Glutamatergic neuron (in vitro differentiated cells): ENCODE data around the gene OR2AJ1. TPM values are rescaled to one million over a fixed set of nuclear protein-coding genes. Genes with fewer than 3 reads are reported as not detected.
"Not testable (repeated sequence)": the region's sequence is repeated elsewhere in the genome, so short reads cannot be mapped to it uniquely, and the experiment has no call there.

ENCODE experiments used
- DNase-seq: peaks from one replicate; pipeline ENCODE4 v3.0.0; 2022
- H3K27ac Mint-ChIP-seq: one replicate; pipeline ENCODE4 v1.8.0; 2020; ENCODE audit warnings: mild to moderate bottlenecking, mixed read lengths, inconsistent platforms; ENCODE audit not compliant: unreplicated experiment
- H3K27me3 Mint-ChIP-seq: one replicate; pipeline ENCODE4 v1.8.0; 2020; ENCODE audit warnings: mild to moderate bottlenecking, moderate library complexity, mixed read lengths, inconsistent platforms; ENCODE audit not compliant: unreplicated experiment
- H3K36me3 Mint-ChIP-seq: one replicate; pipeline ENCODE4 v1.8.0; 2020; ENCODE audit warnings: mild to moderate bottlenecking, mixed read lengths, inconsistent platforms; ENCODE audit not compliant: unreplicated experiment
- H3K4me1 Mint-ChIP-seq: one replicate; pipeline ENCODE4 v1.8.0; 2020; ENCODE audit warnings: mild to moderate bottlenecking, low read depth, mixed read lengths, inconsistent platforms; ENCODE audit not compliant: unreplicated experiment
- H3K4me3 Mint-ChIP-seq: one replicate; pipeline ENCODE4 v1.8.0; 2020; ENCODE audit warnings: mild to moderate bottlenecking, mixed read lengths, inconsistent platforms; ENCODE audit not compliant: unreplicated experiment
- H3K9me3 Mint-ChIP-seq: one replicate; pipeline ENCODE4 v1.8.0; 2020; ENCODE audit warnings: mild to moderate bottlenecking, moderate library complexity, mixed read lengths, inconsistent platforms; ENCODE audit not compliant: unreplicated experiment
- total RNA-seq: library from RNA; stranded (reverse); fragmentation: NEBNext Ultra II Directional; extraction: Animal tissue kit (Norgen Biotek cat#: 25700); gene quantifications from one replicate; pipeline ENCODE4 v1.2.1, GENCODE V29; 2021; ENCODE audit not compliant: unreplicated experiment
- TF ChIP-seq, protein P1 (sequence below): fragments of 200-600 bp; sonication (generic); IDR thresholded peaks from one replicate; pipeline ENCODE4 v1.5.0; 2021; ENCODE audit not compliant: partially characterized antibody, unreplicated experiment

The OR2AJ1 gene
- total RNA-seq, 1 donor from 2014 or later = not detected

DNA sequence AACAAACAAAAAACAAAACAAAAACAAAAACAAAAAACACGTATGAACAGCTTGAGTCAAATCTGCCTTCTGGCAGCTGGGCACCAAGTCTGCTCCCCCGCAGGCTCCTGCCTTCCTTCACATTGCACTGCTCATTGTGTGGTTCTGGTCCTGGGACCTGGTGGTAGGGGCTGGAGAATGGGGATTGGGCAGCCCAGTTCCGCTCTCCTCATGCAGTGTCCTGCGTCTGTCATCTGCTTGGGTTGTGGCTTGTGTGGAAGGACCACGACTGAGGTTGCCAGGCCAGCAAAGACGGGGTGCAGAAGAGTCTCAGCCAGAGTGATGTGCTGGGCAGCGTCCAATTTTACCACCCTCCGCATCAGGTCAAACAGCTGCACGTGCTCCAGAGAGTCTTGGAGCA is 11.1 kb downstream of the OR2AJ1 start:
- H3K9me3 Mint-ChIP-seq = peaks cover 7% of the 10 kb centered on the region

DNA sequence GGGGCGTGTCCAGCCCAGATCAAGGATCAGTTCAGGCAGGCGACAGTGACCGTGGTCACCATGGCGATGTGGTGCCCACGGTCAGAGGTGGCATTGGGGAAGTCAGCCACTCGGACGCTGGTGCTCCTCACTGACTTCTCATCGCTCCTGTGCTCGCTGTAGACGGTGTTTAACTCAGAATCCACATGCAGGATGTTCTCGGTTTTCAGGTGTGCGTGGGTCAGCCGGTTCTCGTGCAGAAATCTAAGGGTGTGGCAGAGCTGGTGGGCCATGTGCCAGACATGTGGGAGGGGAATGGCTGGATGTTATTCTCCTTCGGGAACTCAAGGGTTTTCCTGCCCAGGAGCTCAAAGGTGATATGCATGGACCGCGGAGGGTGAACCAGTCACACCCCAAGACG is 11.7 kb downstream of the OR2AJ1 start:
- no peaks in the 10 kb centered on the region for H3K4me1 Mint-ChIP-seq
- TF ChIP-seq, protein P1, sequence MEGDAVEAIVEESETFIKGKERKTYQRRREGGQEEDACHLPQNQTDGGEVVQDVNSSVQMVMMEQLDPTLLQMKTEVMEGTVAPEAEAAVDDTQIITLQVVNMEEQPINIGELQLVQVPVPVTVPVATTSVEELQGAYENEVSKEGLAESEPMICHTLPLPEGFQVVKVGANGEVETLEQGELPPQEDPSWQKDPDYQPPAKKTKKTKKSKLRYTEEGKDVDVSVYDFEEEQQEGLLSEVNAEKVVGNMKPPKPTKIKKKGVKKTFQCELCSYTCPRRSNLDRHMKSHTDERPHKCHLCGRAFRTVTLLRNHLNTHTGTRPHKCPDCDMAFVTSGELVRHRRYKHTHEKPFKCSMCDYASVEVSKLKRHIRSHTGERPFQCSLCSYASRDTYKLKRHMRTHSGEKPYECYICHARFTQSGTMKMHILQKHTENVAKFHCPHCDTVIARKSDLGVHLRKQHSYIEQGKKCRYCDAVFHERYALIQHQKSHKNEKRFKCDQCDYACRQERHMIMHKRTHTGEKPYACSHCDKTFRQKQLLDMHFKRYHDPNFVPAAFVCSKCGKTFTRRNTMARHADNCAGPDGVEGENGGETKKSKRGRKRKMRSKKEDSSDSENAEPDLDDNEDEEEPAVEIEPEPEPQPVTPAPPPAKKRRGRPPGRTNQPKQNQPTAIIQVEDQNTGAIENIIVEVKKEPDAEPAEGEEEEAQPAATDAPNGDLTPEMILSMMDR = no peak
- peaks cover 7% of the 10 kb centered on the region for H3K9me3 Mint-ChIP-seq
- peaks cover 6% of the 10 kb centered on the region for H3K36me3 Mint-ChIP-seq
- no peaks in the 10 kb centered on the region for H3K27me3 Mint-ChIP-seq
- no peak overlapping the region for H3K27ac Mint-ChIP-seq
- H3K4me3 Mint-ChIP-seq = no peak overlapping the region
- no peak for DNase-seq

More for the DNA sequence above, 11.1 kb downstream of the OR2AJ1 start:
- H3K4me1 Mint-ChIP-seq = no peaks in the 10 kb centered on the region
- peaks cover 6% of the 10 kb centered on the region for H3K36me3 Mint-ChIP-seq
- DNase-seq = no peak
- H3K27me3 Mint-ChIP-seq = no peaks in the 10 kb centered on the region
- H3K27ac Mint-ChIP-seq = no peak overlapping the region
- TF ChIP-seq, protein P1 = no peak
- H3K4me3 Mint-ChIP-seq = no peak overlapping the region

DNA sequence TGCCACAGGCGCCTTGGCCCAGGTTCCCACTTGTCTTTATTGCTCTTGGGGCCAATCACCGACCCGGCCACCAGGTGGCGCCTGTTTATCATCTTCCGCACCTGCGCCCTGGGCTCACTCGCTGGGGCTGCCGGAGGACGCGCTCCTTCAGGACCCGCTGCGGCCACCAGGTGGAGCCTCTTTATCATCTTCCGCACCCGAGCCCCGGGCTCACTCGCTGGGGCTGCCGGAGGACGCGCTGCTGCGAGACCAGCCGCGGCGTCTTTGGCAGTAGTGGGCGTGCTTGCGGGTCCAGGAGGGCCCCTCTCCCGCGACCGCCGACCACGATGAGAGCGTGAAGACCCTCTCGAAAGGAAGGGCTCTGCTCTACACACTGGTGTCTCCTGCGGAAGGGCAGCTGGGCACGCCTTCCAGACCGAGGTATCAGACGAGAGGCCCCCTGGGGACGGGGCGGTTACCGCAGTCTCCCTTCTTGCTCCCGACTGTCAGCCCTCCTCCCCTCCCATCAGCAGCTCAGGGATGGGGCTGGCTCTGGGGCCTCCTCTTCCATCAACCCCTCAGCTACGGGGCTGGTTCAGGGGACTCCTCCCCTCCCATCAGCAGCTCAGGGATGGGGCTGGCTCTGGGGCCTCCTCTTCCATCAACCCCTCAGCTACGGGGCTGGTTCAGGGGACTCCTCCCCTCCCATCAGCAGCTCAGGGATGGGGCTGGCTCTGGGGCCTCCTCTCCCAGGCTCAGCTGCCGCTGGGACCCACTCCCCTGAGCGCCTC is 12.5 kb downstream of the OR2AJ1 start:
- TF ChIP-seq, protein P1 = peak; percentile 99
- H3K27me3 Mint-ChIP-seq, H3K9me3 Mint-ChIP-seq, H3K4me1 Mint-ChIP-seq, H3K36me3 Mint-ChIP-seq: not testable (repeated sequence)
- Mint-ChIP-seq H3K4me3 (peak overlapping the region; percentile 86), H3K27ac (peak overlapping the region; percentile 90)
- DNase-seq = peak; percentile 97

DNA sequence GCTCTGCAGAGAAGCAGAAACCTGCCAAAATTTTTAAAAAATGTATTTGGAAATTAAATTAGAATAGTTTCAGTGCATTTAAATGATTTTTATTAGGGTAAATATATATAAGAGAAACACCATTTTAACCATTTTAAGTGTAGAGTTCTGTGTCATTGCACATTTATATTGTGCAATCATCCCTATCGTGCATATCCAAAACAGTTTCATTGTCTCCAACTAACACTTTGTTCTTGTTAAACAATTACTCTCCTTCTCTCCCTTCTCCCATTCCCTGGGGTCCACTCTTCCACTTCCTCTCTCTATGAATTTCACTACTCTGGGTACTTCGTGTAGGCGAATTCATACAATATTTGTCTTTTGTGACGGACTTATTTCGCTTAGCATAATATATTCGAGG is 17.9 kb downstream of the OR2AJ1 start:
- no peak for DNase-seq
- Mint-ChIP-seq H3K27me3 (no peaks in the 10 kb centered on the region), H3K27ac (no peak overlapping the region), H3K4me1 (no peaks in the 10 kb centered on the region), H3K9me3 (peaks cover 3% of the 10 kb centered on the region), H3K36me3 (no peaks in the 10 kb centered on the region), H3K4me3 (no peak overlapping the region)
- TF ChIP-seq, protein P1 = no peak

DNA sequence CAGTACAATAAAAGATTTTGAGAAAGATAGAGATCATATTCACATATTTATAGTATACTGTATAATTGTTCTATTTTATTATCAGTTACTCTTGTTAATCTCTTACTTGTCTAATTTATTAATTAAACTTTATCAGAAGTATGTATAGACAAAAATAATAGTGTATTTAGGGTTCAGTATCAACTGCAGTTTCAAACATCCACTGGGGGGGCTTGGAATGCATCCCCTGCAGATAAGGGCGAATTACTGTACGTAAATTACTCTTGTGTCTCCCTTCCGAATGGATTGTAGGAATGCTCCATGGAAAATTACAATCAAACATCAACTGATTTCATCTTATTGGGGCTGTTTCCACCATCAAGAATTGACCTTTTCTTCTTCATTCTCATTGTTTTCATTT is 23.9 kb downstream of the OR2AJ1 start, which contains the start of gene OR2L8:
Gene OR2L8 (plus strand): TSS at position 301 of the 400 bp plus-strand sequence. CDS start 0 bp downstream, at position 301.
- Mint-ChIP-seq H3K27me3 (no peaks in the 10 kb centered on the region), H3K9me3 (peaks cover 9% of the 10 kb centered on the region), H3K36me3 (no peaks in the 10 kb centered on the region), H3K27ac (no peak within 1 kb of the TSS), H3K4me1 (no peaks in the 10 kb centered on the region), H3K4me3 (no peak within 1 kb of the TSS)
- no peak for DNase-seq
- TF ChIP-seq, protein P1 = no peak
